Hepatocyte (in vitro differentiated cells): ENCODE results near the gene ZNF184. TPM values are rescaled to one million over a fixed set of nuclear protein-coding genes. Genes with fewer than 3 reads are reported as not detected.

Experiments used
- DNase-seq: peaks from one replicate; pipeline ENCODE4 v3.0.0-alpha.2; 2016; ENCODE audit warnings: low spot score
- H2AFZ ChIP-seq: fragments of 200-600 bp; sonication (generic); 2 replicates; pipeline ENCODE4 v1.6.0; 2016; ENCODE audit warnings: antibody characterized with exemption, mild to moderate bottlenecking
- H3K27ac ChIP-seq: fragments of 200-600 bp; sonication (generic); 2 replicates; pipeline ENCODE4 v1.5.1; 2016; ENCODE audit warnings: mild to moderate bottlenecking
- H3K27me3 ChIP-seq: fragments of 200-600 bp; sonication (generic); 2 replicates; pipeline ENCODE4 v1.6.1; 2016
- H3K36me3 ChIP-seq: fragments of 200-600 bp; sonication (generic); replicated peaks from 2 replicates; pipeline ENCODE4 v1.5.1; 2016; ENCODE audit warnings: low read depth; ENCODE audit not compliant: insufficient read depth
- H3K4me1 ChIP-seq: fragments of 200-600 bp; sonication (generic); 2 replicates; pipeline ENCODE4 v1.5.1; 2016; ENCODE audit warnings: mild to moderate bottlenecking, moderate library complexity; ENCODE audit not compliant: insufficient read depth
- H3K4me2 ChIP-seq: fragments of 200-600 bp; sonication (generic); 2 replicates; pipeline ENCODE4 v1.6.0; 2016
- H3K4me3 ChIP-seq: fragments of 200-600 bp; sonication (generic); 2 replicates; pipeline ENCODE4 v1.5.1; 2016; ENCODE audit warnings: mild to moderate bottlenecking
- H3K79me2 ChIP-seq: fragments of 200-600 bp; sonication (generic); 2 replicates; pipeline ENCODE4 v1.6.0; 2017; ENCODE audit warnings: mild to moderate bottlenecking
- H3K9me2 ChIP-seq: fragments of 200-600 bp; sonication (generic); replicated peaks from 2 replicates; pipeline ENCODE4 v1.6.0; 2017; ENCODE audit warnings: mild to moderate bottlenecking; ENCODE audit not compliant: insufficient read depth
- H3K9me3 ChIP-seq: fragments of 200-600 bp; sonication (generic); 2 replicates; pipeline ENCODE4 v1.5.1; 2016; ENCODE audit warnings: low read depth, mild to moderate bottlenecking
- H4K20me1 ChIP-seq: fragments of 200-600 bp; sonication (generic); 2 replicates; pipeline ENCODE4 v1.6.0; 2016; ENCODE audit warnings: mild to moderate bottlenecking; ENCODE audit not compliant: insufficient read depth, poor library complexity, severe bottlenecking
- EZH2 ChIP-seq: fragments of 200-600 bp; sonication (generic); IDR thresholded peaks from 2 replicates; pipeline ENCODE4 v1.6.1; 2016; ENCODE audit warnings: antibody characterized with exemption, mild to moderate bottlenecking, borderline replicate concordance
- EZH2phosphoT487 ChIP-seq: fragments of 200-600 bp; sonication (generic); IDR thresholded peaks from one replicate; pipeline ENCODE4 v1.6.1; 2018; ENCODE audit warnings: antibody characterized with exemption, mild to moderate bottlenecking, low read depth, moderate library complexity; ENCODE audit not compliant: unreplicated experiment, severe bottlenecking
- WGBS: methylation state at CpG from one replicate; pipeline ENCODE4 v1.1.6; 2016; ENCODE audit warnings: low lambda C conversion rate; ENCODE audit errors: missing lambda C conversion rate; 5-methylcytosine and 5-hydroxymethylcytosine counted together
- polyA plus RNA-seq: library from polyadenylated mRNA; unstranded; fragments of >200 nt; fragmentation: Nextera tagmentation; extraction: Ambion mirVana; gene quantifications from 2 replicates; pipeline ENCODE4 v1.2.1, GENCODE V29; 2016
- total RNA-seq: library from RNA; depleted of rRNA; stranded (reverse); fragments of >200 nt; gene quantifications from 2 replicates; pipeline ENCODE4 v1.2.3, GENCODE V29; 2014
- TF ChIP-seq, protein P1 (sequence below): fragments of 200-600 bp; sonication (generic); IDR thresholded peaks from 2 replicates; pipeline ENCODE4 v1.5.1; 2016; ENCODE audit warnings: antibody characterized with exemption, mild to moderate bottlenecking; ENCODE audit not compliant: poor library complexity

Gene ZNF184
- total and polyA plus RNA-seq, 2 experiments from 2014 or later = 5.1 to 12.3 TPM

DNA sequence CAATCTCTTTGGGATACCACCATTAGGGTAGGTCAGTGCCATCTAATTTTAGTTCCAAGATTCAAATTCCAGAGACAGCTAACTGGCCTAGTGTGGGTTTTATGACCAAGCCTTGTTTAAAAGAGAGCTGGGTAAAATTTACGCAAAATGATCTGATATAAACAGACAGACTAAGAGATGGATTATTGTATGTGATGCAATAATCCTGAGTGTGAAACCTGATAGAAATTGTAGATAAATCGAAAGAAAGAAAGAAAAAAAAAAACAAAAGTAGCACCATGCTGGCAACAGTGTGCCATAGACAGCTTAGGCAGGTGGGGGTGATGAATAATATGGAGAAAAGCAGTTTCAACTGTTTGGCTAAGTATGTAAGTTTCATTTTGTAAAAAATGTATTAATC lies 2.9 kb downstream of the ZNF184 start:
- no peak for TF ChIP-seq EZH2
- TF ChIP-seq EZH2phosphoT487 = no peak
- TF ChIP-seq, protein P1, sequence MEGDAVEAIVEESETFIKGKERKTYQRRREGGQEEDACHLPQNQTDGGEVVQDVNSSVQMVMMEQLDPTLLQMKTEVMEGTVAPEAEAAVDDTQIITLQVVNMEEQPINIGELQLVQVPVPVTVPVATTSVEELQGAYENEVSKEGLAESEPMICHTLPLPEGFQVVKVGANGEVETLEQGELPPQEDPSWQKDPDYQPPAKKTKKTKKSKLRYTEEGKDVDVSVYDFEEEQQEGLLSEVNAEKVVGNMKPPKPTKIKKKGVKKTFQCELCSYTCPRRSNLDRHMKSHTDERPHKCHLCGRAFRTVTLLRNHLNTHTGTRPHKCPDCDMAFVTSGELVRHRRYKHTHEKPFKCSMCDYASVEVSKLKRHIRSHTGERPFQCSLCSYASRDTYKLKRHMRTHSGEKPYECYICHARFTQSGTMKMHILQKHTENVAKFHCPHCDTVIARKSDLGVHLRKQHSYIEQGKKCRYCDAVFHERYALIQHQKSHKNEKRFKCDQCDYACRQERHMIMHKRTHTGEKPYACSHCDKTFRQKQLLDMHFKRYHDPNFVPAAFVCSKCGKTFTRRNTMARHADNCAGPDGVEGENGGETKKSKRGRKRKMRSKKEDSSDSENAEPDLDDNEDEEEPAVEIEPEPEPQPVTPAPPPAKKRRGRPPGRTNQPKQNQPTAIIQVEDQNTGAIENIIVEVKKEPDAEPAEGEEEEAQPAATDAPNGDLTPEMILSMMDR = no peak
- Histone ChIP-seq H3K4me1 (peaks cover 8% of the 10 kb centered on the region), H3K4me2 (peak overlapping the region; percentile 87), H3K27me3 (no peaks in the 10 kb centered on the region), H3K36me3 (no peaks in the 10 kb centered on the region), H2AFZ (no peak overlapping the region), H3K4me3 (no peak overlapping the region), H3K9me3 (no peaks in the 10 kb centered on the region), H3K9me2 (no peaks in the 10 kb centered on the region), H4K20me1 (no peaks in the 10 kb centered on the region), H3K79me2 (peaks cover 41% of the 10 kb centered on the region), H3K27ac (no peak overlapping the region)
- no peak for DNase-seq
- WGBS = 92% methylated on average over 2 of the region's 2 CpGs

DNA sequence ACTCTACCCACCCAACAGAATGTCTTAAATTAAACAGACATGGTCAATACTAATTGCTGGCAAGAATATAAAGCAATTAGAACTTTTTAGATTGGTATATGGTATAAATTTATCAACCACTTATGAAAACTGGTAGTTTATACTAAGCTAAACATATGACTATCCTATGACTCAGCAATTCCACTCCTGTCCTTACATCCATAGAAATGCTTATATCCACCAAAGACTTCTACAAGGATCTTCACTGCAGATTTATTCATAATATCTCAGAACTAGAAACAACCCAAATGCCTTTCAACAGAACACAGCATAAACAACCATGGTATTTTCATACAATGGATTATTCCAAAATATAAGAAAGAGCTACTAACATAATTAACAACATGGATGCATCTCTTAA lies 4.6 kb downstream of the ZNF184 start:
- Histone ChIP-seq H3K9me2 (no peaks in the 10 kb centered on the region), H3K27ac (no peak overlapping the region), H3K9me3 (peaks cover 6% of the 10 kb centered on the region), H3K27me3 (no peaks in the 10 kb centered on the region), H3K79me2 (peaks cover 48% of the 10 kb centered on the region), H3K4me1 (peaks cover 8% of the 10 kb centered on the region), H3K4me2 (no peak overlapping the region), H3K36me3 (no peaks in the 10 kb centered on the region), H2AFZ (no peak overlapping the region), H4K20me1 (no peaks in the 10 kb centered on the region), H3K4me3 (no peak overlapping the region)
- DNase-seq = no peak
- TF ChIP-seq, protein P1 = no peak
- TF ChIP-seq EZH2 (no peak), EZH2phosphoT487 (no peak)

DNA sequence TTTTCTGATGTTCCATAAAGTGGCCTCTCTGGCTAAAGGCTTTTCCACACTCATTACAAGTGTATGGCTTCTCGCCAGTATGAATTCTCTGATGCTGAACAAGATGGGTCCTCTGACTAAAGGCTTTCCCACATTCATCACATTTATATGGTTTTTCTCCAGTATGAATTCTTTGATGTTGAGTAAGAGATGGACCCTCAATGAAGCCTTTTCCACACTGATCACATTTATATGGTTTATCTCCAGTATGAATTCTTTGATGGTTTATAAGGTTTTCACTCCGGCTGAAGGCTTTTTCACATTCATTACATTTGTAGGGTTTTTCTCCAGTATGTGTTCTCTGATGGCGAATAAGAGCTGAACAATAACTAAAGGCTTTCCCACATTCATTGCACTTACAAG lies 20.4 kb downstream of the ZNF184 start:
- Histone ChIP-seq H3K36me3 (peaks cover 56% of the 10 kb centered on the region), H3K9me3 (peaks cover 92% of the 10 kb centered on the region)
- DNase-seq = no peak

More for the DNA sequence above, 20.4 kb downstream of the ZNF184 start:
- H3K9me2 ChIP-seq = no peaks in the 10 kb centered on the region
- 96% methylated on average over 3 of the region's 3 CpGs for WGBS
- TF ChIP-seq EZH2 (no peak), EZH2phosphoT487 (no peak)
- TF ChIP-seq, protein P1 = no peak
- no peak overlapping the region for H3K27ac ChIP-seq
- H3K79me2 ChIP-seq = no peaks in the 10 kb centered on the region
- H3K27me3 ChIP-seq = no peaks in the 10 kb centered on the region
- H3K4me3 ChIP-seq = no peak overlapping the region
- no peaks in the 10 kb centered on the region for H3K4me1 ChIP-seq
- H3K4me2 ChIP-seq = no peak overlapping the region
- no peaks in the 10 kb centered on the region for H4K20me1 ChIP-seq
- H2AFZ ChIP-seq = no peak overlapping the region
